DOHH2 (cell line): ENCODE data around the gene PLEKHB2.
"Not testable (repeated sequence)": the region's sequence is repeated elsewhere in the genome, so short reads cannot be mapped to it uniquely, and the experiment has no call there.

ENCODE experiments used
- H3F3A ChIP-seq: fragments of 200-600 bp; sonication (generic), shearing (Covaris generic); 2 replicates; pipeline ENCODE4 v1.6.0; 2016; ENCODE audit warnings: antibody characterized with exemption, mild to moderate bottlenecking; ENCODE audit not compliant: control insufficient read depth, insufficient read depth
- H3K27ac ChIP-seq: fragments of 200-600 bp; sonication (generic); 2 replicates; pipeline ENCODE4 v1.5.1; 2014; ENCODE audit warnings: low read depth, mild to moderate bottlenecking, low read length, moderate library complexity
- H3K27me3 ChIP-seq: fragments of 200-600 bp; sonication (generic); 2 replicates; pipeline ENCODE4 v1.6.1; 2014; ENCODE audit warnings: mild to moderate bottlenecking, low read length, mixed read lengths; ENCODE audit not compliant: control insufficient read depth
- H3K36me3 ChIP-seq: fragments of 200-600 bp; sonication (generic); 2 replicates; pipeline ENCODE4 v1.6.1; 2014; ENCODE audit warnings: mild to moderate bottlenecking, low read length, moderate library complexity, mixed read lengths; ENCODE audit not compliant: control insufficient read depth
- H3K4me1 ChIP-seq: fragments of 200-600 bp; sonication (generic); 2 replicates; pipeline ENCODE4 v1.6.1; 2014; ENCODE audit warnings: mild to moderate bottlenecking, low read length, mixed read lengths; ENCODE audit not compliant: control insufficient read depth
- H3K4me2 ChIP-seq: fragments of 200-600 bp; sonication (generic); 2 replicates; pipeline ENCODE4 v1.6.0; 2014; ENCODE audit warnings: mild to moderate bottlenecking, low read length, moderate library complexity
- H3K4me3 ChIP-seq: fragments of 200-600 bp; sonication (generic); 2 replicates; pipeline ENCODE4 v1.5.1; 2014; ENCODE audit warnings: mild to moderate bottlenecking, low read length, mixed read lengths
- H3K79me2 ChIP-seq: fragments of 200-600 bp; sonication (generic); 2 replicates; pipeline ENCODE4 v1.6.1; 2014; ENCODE audit warnings: mild to moderate bottlenecking, low read length, mixed read lengths; ENCODE audit not compliant: control insufficient read depth
- H3K9me2 ChIP-seq: fragments of 200-600 bp; sonication (generic); replicated peaks from 2 replicates; pipeline ENCODE4 v1.6.1; 2014; ENCODE audit warnings: mild to moderate bottlenecking, low read length, mixed read lengths; ENCODE audit not compliant: control insufficient read depth
- H3K9me3 ChIP-seq: fragments of 200-600 bp; sonication (generic); 2 replicates; pipeline ENCODE4 v1.6.1; 2014; ENCODE audit warnings: antibody characterized with exemption, low read length, mixed read lengths; ENCODE audit not compliant: control insufficient read depth, insufficient read depth
- H4K20me1 ChIP-seq: fragments of 200-600 bp; sonication (generic); 2 replicates; pipeline ENCODE4 v1.6.0; 2014; ENCODE audit warnings: low read depth, mild to moderate bottlenecking, antibody characterized with exemption, low read length, moderate library complexity; ENCODE audit not compliant: control insufficient read depth, insufficient read depth
- EZH2phosphoT487 ChIP-seq: fragments of 200-600 bp; sonication (generic); IDR thresholded peaks from 2 replicates; pipeline ENCODE4 v1.6.1; 2017; ENCODE audit warnings: borderline replicate concordance, mild to moderate bottlenecking, antibody characterized with exemption, low read length, moderate library complexity, mixed read lengths
- TF ChIP-seq, protein P1 (sequence below): fragments of 200-600 bp; sonication (generic); IDR thresholded peaks from one replicate; pipeline ENCODE4 v1.5.1; 2014; ENCODE audit warnings: antibody characterized with exemption, mild to moderate bottlenecking, low read depth, low read length; ENCODE audit not compliant: poor library complexity, severe bottlenecking

PLEKHB2 gene

DNA sequence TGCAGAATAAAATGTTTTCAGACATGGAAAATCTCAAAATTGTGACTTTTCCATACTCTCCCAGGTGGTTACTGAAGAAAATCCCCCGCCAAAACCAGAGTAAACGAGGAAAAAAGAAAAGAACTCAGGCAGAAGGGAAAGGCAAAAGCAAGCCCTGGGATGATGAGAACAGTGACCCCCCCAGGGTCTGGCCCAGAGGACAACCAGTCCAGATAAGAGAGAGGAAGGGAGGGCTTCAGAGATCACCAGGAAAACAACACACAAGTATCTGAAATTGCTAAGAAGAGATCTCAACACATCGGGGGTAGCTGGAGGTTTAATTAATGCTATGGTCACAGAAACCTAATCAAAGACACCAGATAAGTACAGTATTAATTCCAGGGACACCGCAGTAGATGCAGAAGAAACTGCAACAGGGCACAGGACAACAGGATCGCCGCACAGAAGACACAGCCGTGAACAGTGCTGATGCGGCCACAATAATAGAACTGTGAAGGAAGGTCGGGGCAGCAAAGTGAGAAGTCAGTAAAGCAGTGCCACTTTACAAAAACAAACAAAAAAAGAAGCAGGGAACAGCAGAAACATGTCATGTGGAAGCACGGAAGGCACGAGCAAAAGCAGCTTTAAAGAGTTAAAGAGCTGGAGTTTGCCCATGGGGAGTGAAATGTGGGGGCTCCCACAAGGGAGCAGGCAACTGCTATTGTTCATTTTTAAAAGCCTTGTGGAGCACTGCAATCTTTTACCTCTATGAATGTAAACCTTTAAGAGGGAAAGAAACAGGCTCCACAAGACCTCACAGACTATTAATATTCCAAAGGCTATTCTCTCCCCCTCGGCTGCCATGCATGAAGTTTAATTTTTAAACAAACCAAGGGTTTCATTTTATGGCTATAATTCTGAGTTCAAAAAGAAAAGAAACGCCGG is 40.3 kb upstream of the PLEKHB2 start:
- H4K20me1 ChIP-seq, result peaks cover 2% of the 10 kb centered on the region
- H3K79me2 ChIP-seq, result peaks cover 97% of the 10 kb centered on the region
- H3K9me3 ChIP-seq, result no peaks in the 10 kb centered on the region
- no peak overlapping the region for H3K4me2 ChIP-seq
- H3K36me3 ChIP-seq, result peaks cover 76% of the 10 kb centered on the region
- no peaks in the 10 kb centered on the region for H3K9me2 ChIP-seq
- H3F3A ChIP-seq, result no peaks in the 10 kb centered on the region
- no peaks in the 10 kb centered on the region for H3K27me3 ChIP-seq
- H3K4me3 ChIP-seq, result no peak overlapping the region
- TF ChIP-seq EZH2phosphoT487, result no peak
- TF ChIP-seq, protein P1, sequence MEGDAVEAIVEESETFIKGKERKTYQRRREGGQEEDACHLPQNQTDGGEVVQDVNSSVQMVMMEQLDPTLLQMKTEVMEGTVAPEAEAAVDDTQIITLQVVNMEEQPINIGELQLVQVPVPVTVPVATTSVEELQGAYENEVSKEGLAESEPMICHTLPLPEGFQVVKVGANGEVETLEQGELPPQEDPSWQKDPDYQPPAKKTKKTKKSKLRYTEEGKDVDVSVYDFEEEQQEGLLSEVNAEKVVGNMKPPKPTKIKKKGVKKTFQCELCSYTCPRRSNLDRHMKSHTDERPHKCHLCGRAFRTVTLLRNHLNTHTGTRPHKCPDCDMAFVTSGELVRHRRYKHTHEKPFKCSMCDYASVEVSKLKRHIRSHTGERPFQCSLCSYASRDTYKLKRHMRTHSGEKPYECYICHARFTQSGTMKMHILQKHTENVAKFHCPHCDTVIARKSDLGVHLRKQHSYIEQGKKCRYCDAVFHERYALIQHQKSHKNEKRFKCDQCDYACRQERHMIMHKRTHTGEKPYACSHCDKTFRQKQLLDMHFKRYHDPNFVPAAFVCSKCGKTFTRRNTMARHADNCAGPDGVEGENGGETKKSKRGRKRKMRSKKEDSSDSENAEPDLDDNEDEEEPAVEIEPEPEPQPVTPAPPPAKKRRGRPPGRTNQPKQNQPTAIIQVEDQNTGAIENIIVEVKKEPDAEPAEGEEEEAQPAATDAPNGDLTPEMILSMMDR, result no peak
- peaks cover 12% of the 10 kb centered on the region; the same call in 1 of the 2 replicates for H3K4me1 ChIP-seq
- no peak overlapping the region for H3K27ac ChIP-seq

DNA sequence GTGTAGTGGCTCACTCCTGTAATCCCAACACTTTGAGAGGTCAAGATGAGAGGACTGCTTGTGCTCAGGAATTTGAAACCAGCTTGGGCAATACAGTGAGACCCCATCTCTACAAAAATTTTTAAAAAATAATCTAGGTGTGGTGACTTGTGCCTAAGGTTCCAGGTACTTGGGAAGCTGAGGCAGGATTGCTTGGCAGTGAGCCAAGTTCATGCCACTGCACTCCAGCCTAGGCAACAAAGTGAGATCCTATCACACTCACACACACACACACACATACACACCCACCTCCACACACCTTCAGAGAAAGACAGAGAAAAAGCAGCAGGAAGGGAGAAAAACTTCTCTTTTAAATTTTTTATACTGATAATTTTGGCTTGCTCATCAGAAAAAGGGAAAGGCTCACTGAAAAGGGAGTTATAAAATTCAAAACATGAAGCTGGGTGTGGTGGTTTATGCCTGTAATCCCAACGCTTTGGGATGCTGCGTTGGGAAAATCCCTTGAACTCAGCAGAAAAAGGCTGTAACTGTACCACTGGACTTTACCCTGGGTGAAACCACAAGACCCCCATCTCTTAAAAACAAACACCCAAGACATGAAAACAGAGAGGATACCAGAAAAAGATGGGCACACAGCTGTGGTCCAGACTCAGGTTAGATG is 37.5 kb upstream of the PLEKHB2 start:
- no peaks in the 10 kb centered on the region for H3K9me3 ChIP-seq
- H3K9me2 ChIP-seq, result no peaks in the 10 kb centered on the region
- H4K20me1 ChIP-seq, result peaks cover 7% of the 10 kb centered on the region
- H3K27ac ChIP-seq, result no peak overlapping the region
- no peaks in the 10 kb centered on the region for H3F3A ChIP-seq
- peaks cover 12% of the 10 kb centered on the region; the same call in 1 of the 2 replicates for H3K4me1 ChIP-seq
- H3K4me2 ChIP-seq, result no peak overlapping the region
- H3K4me3 ChIP-seq, result no peak overlapping the region
- H3K79me2 ChIP-seq, result peaks cover 95% of the 10 kb centered on the region
- peaks cover 76% of the 10 kb centered on the region for H3K36me3 ChIP-seq
- no peaks in the 10 kb centered on the region for H3K27me3 ChIP-seq
- TF ChIP-seq EZH2phosphoT487, result no peak
- TF ChIP-seq, protein P1, result no peak

DNA sequence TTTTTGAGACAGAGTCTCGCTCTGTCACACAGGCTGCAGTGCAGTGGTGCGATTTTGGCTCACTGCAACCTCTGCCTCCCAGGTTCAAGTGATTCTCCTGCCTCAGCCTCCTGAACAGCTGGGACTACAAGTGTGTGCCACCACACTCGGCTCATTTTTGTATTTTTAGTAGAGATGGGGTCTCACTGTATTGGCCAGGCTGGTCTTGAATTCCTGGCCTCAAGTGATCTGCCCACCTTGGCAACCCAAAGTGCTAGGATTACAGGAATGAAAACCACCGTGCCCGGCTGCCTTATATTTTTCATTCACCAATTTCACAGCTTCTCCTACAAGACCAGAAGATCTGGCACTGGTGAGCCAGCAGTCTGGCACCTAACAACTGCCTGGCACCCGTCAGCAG is 37.0 kb upstream of the PLEKHB2 start:
- H3K79me2 ChIP-seq, result peaks cover 95% of the 10 kb centered on the region

DNA sequence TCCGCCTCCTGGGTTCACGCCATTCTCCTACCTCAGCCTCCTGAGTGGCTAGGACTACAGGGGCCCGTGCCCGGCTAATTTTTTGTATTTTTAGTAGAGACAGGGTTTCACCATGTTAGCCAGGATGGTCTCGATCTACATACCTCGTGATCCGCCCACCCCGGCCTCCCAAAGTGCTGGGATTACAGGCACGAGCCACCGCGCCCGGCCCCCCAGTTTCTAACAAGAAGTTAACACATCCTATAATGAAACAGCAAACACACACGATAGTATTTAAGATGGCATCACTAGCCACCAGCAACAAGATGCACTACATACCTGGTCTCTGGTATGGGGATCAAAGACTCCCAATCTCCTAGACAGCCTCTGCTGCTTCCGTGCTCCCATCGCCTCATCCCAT is 29.6 kb upstream of the PLEKHB2 start:
- not testable (repeated sequence) for H3K27ac ChIP-seq, H3K27me3 ChIP-seq, H3K9me3 ChIP-seq, H3F3A ChIP-seq, H3K4me1 ChIP-seq, H3K4me2 ChIP-seq, H3K4me3 ChIP-seq, H3K9me2 ChIP-seq
- H4K20me1 ChIP-seq, result peaks cover 13% of the 10 kb centered on the region
- peaks cover 87% of the 10 kb centered on the region for H3K36me3 ChIP-seq
- H3K79me2 ChIP-seq, result peaks cover 93% of the 10 kb centered on the region

More for the DNA sequence above, 37.0 kb upstream of the PLEKHB2 start:
- peaks cover 75% of the 10 kb centered on the region for H3K36me3 ChIP-seq
- not testable (repeated sequence) for H3K4me2 ChIP-seq, H3K4me3 ChIP-seq, H3K27me3 ChIP-seq, H4K20me1 ChIP-seq, H3K9me3 ChIP-seq, H3K9me2 ChIP-seq, H3F3A ChIP-seq, H3K27ac ChIP-seq
- peaks cover 12% of the 10 kb centered on the region; the same call in 1 of the 2 replicates for H3K4me1 ChIP-seq
